Astrocyte of the cerebellum (primary cell): ENCODE measurements around the gene MAN1A1.
A peak's percentile ranks its signal among the peaks of the same experiment; 100 is the strongest.

Experiments
- DNase-seq: peaks from one replicate; pipeline ENCODE4 v3.0.0-alpha.2; 2011; ENCODE audit warnings: low read depth
- H3K4me3 ChIP-seq: 2 replicates; pipeline ENCODE4 v1.5.1; 2011; ENCODE audit warnings: mild to moderate bottlenecking, low read depth, low read length, moderate library complexity
- in situ Hi-C: cut with HindIII; loops from 2 replicates; pipeline ENCODE4 v1.10.0; 2017; ENCODE audit warnings: low sequenced_read_pairs
- TF ChIP-seq, protein P1 (sequence below): IDR thresholded peaks from 2 replicates; pipeline ENCODE4 v1.5.1; 2012; ENCODE audit warnings: low read length, low read depth, moderate library complexity, mild to moderate bottlenecking; ENCODE audit errors: missing control alignments

Gene MAN1A1

DNA sequence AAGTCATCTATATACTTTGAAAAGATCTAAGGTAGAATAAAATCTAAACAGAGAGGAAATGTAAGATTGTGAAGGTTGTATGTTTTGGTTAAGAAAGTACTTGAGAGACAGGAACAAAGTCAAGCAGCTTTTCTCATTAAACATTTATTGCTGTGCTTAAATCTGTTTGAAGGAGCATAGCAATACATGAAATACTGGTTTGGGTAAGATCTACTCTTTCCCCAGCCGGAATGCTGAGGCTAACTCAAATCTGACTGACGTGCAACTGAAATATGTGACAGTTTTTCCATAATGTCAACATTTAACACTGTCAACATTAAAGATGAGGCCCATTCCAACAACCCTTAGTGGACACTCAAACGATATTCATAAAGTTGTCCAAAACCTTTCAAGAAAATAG, 59.9 kb downstream of the MAN1A1 start:
- no peak overlapping the region for H3K4me3 ChIP-seq
- no peak for DNase-seq
- in situ Hi-C loops = no loop called here

DNA sequence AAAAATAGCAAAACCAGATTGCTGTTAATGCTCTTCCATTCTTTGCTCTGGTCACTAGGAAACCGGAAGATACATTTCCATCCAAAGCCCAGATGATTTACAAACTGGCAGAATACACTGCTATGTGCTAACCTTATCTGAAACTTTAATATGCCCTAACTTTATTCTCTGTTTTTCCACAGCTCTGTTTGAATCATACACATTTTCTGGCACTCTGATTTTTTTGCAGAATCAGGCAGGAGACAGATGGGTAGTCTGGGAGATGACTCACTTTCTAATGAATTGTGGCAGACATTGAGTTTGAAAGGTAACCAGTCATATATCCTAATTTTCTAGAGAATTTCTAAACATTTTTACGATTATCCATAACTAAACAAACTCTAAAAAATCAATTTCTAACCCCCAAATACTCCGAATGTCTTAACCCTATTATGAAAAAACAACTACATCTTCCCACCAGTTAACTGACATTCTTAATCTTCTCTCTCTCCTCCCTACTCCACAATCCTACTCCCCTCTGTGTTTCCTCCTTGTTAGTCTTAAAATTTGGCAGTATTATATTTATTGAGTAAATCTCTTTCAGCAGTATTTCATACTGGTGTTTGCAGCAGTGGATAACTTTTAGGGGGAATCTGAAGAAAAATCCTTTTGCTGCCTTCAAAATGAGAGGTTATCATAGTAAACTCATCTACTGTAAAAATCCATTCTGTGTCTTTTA, 63.5 kb downstream of the MAN1A1 start:
- in situ Hi-C loops = no loop called here
- H3K4me3 ChIP-seq = no peak overlapping the region
- TF ChIP-seq, protein P1, sequence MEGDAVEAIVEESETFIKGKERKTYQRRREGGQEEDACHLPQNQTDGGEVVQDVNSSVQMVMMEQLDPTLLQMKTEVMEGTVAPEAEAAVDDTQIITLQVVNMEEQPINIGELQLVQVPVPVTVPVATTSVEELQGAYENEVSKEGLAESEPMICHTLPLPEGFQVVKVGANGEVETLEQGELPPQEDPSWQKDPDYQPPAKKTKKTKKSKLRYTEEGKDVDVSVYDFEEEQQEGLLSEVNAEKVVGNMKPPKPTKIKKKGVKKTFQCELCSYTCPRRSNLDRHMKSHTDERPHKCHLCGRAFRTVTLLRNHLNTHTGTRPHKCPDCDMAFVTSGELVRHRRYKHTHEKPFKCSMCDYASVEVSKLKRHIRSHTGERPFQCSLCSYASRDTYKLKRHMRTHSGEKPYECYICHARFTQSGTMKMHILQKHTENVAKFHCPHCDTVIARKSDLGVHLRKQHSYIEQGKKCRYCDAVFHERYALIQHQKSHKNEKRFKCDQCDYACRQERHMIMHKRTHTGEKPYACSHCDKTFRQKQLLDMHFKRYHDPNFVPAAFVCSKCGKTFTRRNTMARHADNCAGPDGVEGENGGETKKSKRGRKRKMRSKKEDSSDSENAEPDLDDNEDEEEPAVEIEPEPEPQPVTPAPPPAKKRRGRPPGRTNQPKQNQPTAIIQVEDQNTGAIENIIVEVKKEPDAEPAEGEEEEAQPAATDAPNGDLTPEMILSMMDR = no peak
- DNase-seq = no peak

More for the DNA sequence above, 59.9 kb downstream of the MAN1A1 start:
- TF ChIP-seq, protein P1 = no peak

DNA sequence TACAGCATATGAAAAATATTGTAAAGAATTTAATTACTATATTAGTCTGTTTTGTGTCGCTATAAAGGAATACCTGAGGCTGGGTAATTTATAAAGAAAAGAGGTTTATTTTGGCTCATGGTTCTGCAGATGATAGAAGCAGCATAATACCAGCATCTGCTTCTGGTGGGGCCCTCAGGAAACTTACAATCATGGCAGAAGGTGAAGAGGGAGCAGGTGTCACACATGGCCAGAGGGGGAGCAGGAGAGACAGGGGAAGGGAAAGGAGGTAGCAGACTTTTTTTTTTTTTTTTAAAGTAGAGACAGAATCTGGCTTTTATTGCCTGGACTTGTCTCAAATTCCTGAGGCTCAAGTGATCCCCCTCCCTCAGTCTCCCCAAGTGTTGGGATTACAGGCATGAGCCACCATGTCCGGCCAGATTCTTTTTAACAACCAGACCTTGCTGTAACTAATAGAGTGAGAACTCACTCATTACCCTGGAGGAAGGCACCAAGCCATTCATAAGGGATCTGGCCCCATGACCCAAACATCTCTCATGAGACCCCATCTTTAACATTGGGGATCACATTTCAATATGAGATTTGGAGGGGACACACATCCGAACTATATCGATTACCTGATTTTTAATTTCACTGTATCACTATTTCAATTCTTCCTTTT, 64.6 kb downstream of the MAN1A1 start:
- TF ChIP-seq, protein P1 = peak; percentile 2
- no peak overlapping the region for H3K4me3 ChIP-seq
- in situ Hi-C loops = no loop called here
- no peak for DNase-seq

DNA sequence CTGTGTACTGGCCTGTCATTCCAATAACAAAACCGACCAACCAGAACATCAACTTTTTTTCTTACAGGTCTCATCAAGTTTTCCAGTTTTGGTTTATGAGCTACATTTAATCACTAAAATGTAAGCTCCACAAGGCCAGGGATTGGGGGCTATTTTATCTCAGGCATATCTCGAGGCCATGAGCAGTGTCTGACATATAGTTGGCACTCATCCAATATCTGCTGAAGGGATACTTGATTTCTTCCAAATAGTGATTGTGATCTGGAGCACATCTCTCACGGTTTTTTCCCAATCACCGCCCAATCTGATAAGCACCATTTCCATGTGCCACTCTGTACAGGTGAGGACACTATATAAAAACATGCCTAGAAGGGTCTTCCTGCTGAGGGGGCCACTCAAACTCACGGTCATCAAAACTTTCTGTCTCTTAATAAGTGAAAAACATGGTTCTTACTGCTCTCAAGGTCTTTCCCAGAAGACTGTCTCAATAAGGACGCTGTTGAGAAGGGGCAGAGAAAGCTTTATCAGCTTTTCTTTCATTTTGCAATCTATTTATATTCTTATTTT, 65.5 kb downstream of the MAN1A1 start:
- in situ Hi-C loops = no loop called here
- TF ChIP-seq, protein P1 = no peak
- no peak overlapping the region for H3K4me3 ChIP-seq
- no peak for DNase-seq

DNA sequence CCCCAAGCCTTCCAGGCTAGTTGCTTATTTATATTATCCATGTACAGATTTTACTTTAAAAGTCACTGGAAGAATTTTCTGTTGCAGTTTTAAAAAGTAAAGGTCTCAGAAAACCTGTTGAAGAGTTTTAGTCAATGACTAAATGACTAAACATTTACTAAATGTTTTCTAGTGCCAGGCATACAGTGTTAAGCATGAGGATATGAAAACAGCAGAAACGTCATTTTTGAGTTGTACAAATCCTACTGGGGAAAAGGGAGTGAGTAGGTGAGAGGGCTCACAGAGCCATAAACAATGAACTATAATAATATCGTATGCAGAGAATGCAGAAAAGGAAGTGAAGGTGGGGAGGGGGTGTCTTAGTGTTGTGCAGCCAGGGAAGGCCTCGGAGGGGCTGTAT, 66.3 kb downstream of the MAN1A1 start:
- in situ Hi-C loops = no loop called here
- no peak overlapping the region for H3K4me3 ChIP-seq
- DNase-seq = no peak
- TF ChIP-seq, protein P1 = no peak

DNA sequence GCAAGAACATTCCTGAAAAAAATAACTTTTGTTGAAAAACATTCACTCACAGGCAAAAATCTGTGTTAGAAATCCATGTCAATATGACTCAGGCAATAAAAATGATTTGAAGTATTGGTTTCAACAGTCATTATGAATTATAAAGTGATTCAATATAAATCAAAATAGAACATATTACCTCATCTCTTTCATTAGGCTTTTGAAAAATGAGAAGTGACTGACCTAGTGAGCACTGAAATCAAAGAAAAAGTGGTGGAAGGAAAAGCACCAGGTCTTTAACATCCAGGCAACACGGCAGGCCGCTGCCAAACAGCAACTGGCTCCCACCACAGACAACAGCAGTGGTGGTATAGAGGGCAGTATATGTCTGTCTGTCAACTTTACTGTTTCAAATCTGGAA, 68.9 kb downstream of the MAN1A1 start:
- in situ Hi-C loops = no loop called here
- TF ChIP-seq, protein P1 = no peak
- H3K4me3 ChIP-seq = no peak overlapping the region
- DNase-seq = no peak
